PFSK-1 (cell line): Measurements from ENCODE around the gene SPO11.

Experiments used
- POLR2AphosphoS5 ChIP-seq: IDR thresholded peaks from 2 replicates; pipeline ENCODE4 v1.6.1; 2012; ENCODE audit warnings: low read depth, mild to moderate bottlenecking, control low read depth, low read length, moderate library complexity
- REST ChIP-seq, 2 experiments: IDR thresholded peaks; 2 replicates each; pipeline versions ENCODE4 v1.6.1 to v1.8.0; 2011 to 2012; ENCODE audit warnings: low read depth in 2 of 2, low read length in 2 of 2, control low read depth in 1 of 2, inconsistent platforms in 1 of 2, mild to moderate bottlenecking in 1 of 2, moderate library complexity in 1 of 2; ENCODE audit not compliant: insufficient read depth in 1 of 2
- SIN3A ChIP-seq: IDR thresholded peaks from 2 replicates; pipeline ENCODE4 v1.6.1; 2012; ENCODE audit warnings: mild to moderate bottlenecking, low read length, moderate library complexity, borderline replicate concordance; ENCODE audit not compliant: insufficient read depth

- TF ChIP-seq SIN3A (no peak), POLR2AphosphoS5 (no peak), REST (IDR thresholded peaks at IDR 0.05; ENCODE audit: insufficient read depth in 1 of 2, low read depth in 2 of 2, low read length in 2 of 2) (no peak)
Observed at GRCh38 chr20:57352305-57352704, 22.7 kb downstream of the SPO11 start.
